GM10847 (cell line): ENCODE measurements around the gene PAPOLG.

ENCODE experiments used
- POLR2A ChIP-seq: IDR thresholded peaks from 2 replicates; pipeline ENCODE4 v1.6.1; 2011; ENCODE audit not compliant: insufficient read length; ENCODE audit errors: extremely low read depth

PAPOLG gene

DNA sequence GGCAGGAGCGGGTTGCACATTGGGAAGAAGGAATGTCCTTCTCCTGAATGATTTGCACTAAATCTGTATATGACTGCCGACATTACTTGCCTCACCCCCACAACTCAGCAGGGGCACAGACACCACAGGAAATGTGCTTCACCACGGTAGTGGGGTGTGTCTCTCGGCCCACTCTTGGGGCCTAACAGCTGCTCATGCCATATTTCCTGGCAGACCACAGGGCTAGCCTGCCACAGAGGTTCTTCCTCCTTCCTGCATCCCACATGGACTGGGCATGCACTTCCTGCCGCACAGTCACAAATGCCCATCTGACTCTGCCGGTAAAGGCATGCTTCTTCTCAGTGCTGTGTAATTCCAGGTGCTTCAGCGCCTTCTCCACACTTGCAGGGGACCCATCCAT is 10.3 kb upstream of the PAPOLG start:
- TF ChIP-seq POLR2A, result no peak

- no peak for TF ChIP-seq POLR2A
Measured at GRCh38 chr2:60746318-60746717, 9.8 kb upstream of the PAPOLG start.

DNA sequence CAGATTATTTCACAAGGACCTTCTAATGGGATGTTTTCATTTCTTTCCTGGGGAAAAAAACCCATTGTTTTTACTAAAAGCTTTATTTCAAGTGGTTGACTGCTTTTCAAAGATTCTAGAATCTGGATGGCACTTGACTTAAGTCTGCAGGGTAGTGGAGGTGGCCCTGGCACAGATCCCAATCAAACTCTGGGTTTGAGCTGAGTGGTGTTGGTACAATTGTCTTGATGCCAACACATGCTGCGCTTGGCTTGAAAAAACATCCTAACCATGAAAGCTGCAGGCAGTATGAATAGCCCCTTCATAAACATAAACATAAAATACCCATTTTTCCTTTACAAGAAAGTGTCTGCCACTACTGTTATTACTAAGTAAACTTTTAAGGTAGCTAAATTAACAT is 3.6 kb downstream of the PAPOLG start:
- no peak for TF ChIP-seq POLR2A

GRCh38 chr2:60764736-60765534 is 8.9 kb downstream of the PAPOLG start:
- no peak for TF ChIP-seq POLR2A

DNA sequence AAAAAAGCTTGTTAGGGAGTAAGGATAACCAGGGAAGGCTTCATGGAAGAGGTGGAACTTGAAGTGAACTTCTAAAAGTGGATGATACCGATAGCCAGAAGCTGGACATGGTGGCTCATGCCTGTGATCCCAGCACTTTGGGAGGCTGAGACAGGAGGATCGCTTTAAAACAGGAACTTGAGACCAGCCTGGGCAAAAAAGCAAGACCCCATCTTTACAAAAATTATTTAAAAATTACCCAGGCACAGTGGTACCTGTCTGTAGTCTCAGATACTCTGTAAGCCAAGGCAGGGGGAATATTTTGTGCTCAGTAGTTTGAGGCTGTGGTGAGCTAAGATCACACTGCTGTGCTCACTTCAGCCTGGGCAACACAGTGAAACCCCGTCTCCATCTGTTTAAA is 10.2 kb downstream of the PAPOLG start:
- TF ChIP-seq POLR2A, result no peak

DNA sequence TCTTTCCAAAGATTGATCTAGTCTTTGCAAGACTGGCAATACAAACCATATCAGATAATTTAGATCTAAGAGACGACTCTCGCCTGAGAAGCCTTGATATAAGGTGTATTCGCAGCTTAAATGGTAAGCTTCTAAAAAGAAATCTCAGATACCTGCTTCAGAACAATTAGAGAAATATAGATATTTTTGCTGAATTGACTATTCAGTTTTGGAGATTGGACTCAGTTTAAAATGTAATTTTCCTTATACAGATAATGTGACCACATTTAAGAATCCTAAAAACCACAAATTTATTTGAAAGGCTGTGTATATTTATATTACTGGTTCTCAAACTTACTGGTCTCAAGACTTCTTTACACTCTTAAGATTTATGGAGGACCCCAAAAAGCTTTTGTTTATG is 15.4 kb downstream of the PAPOLG start:
- no peak for TF ChIP-seq POLR2A

- no peak for TF ChIP-seq POLR2A
Measured at GRCh38 chr2:60775048-60775639, 19.1 kb downstream of the PAPOLG start.

GRCh38 chr2:60778352-60778751 is 22.3 kb downstream of the PAPOLG start:
- TF ChIP-seq POLR2A, result no peak

GRCh38 chr2:60779426-60779825 is 23.4 kb downstream of the PAPOLG start:
- TF ChIP-seq POLR2A, result no peak

- TF ChIP-seq POLR2A, result no peak
Measured at GRCh38 chr2:60780721-60781120, 24.7 kb downstream of the PAPOLG start.

DNA sequence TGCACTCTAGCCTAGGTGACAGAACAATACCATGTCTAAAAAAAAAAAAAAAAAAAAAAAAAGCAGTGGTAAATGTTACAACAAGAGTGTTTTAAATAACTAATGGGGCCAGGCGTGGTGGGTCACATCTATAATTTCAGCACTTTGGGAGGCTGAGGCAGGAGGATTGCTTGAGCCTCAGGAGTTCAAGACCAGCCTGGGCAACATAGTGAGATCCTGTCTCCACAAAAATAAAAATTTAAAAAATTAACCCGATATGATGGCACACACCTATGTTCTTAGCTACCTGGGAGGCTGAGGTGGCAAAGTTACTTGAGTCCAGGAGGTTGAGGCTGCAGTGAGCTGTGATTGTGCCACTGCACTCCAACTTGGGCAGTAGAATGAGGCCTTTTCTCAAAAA is 37.1 kb downstream of the PAPOLG start:
- TF ChIP-seq POLR2A, result no peak

- TF ChIP-seq POLR2A, result no peak
Measured at GRCh38 chr2:60794271-60794863, 38.3 kb downstream of the PAPOLG start.

GRCh38 chr2:60796573-60797509 is 40.8 kb downstream of the PAPOLG start:
- TF ChIP-seq POLR2A, result no peak

DNA sequence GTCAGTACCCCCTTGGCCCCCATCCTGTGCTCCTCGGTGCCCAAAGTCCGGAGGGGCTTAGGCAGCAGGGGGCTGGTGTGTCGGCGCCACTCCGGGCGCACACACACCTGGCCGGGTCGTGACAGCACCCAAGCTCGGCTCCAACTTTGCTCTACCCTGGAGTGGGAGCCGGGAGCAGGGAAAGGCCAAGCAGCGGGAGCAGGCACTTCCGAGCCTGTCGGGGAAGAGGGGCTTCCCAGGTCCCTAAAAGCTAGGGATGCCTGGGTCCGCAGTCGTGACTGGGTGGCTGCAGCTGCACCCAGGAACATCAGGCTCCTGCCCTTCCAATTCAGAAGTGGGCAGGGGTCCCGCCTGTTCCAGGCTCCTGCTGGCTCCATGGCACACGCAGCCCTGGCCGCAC is 48.4 kb downstream of the PAPOLG start:
- TF ChIP-seq POLR2A, result no peak

- no peak for TF ChIP-seq POLR2A
Measured at GRCh38 chr2:60806595-60806987, 50.5 kb downstream of the PAPOLG start.
